OCI-LY7 (cell line): ENCODE measurements around the gene LYRM1. TPM values are rescaled to one million over a fixed set of nuclear protein-coding genes. Genes with fewer than 3 reads are reported as not detected.

Experiments
- BruUV-seq: library from RNA; stranded (reverse); fragments of 400-500 nt; replicated peaks from 2 replicates; lab custom pipeline; 2021; lab: Mats Ljungman, UMichigan
- CTCF ChIA-PET: fragments of 300-600 bp; sonication (Branson Sonifier 250); formaldehyde crosslinking; loops from one replicate; lab custom pipeline; 2022; ENCODE audit warnings: antibody characterized with exemption; ENCODE audit not compliant: unreplicated experiment; lab: Charles Lee
- POLR2A ChIA-PET: fragments of 300-600 bp; sonication (Branson Sonifier 250); formaldehyde crosslinking; loops from one replicate; lab custom pipeline; 2022; ENCODE audit warnings: antibody characterized with exemption; lab: Charles Lee
- DNase-seq: peaks from one replicate; pipeline ENCODE4 v3.0.0-alpha.2; 2015; ENCODE audit warnings: low spot score
- H2AFZ ChIP-seq: fragments of 200-600 bp; sonication (generic), shearing (Covaris generic); 2 replicates; pipeline ENCODE4 v1.6.1; 2014; ENCODE audit warnings: mild to moderate bottlenecking, antibody characterized with exemption, low read length, moderate library complexity
- H3K27ac ChIP-seq: fragments of 200-600 bp; sonication (generic); 2 replicates; pipeline ENCODE4 v1.5.1; 2014; ENCODE audit warnings: mixed run types, low read depth, mild to moderate bottlenecking, moderate library complexity, low read length, inconsistent platforms; ENCODE audit not compliant: poor library complexity, severe bottlenecking
- H3K36me3 ChIP-seq: fragments of 200-600 bp; sonication (generic); 2 replicates; pipeline ENCODE4 v1.6.1; 2014; ENCODE audit warnings: mild to moderate bottlenecking, antibody characterized with exemption, low read length, moderate library complexity, mixed read lengths; ENCODE audit not compliant: insufficient read depth
- H3K4me1 ChIP-seq: fragments of 200-600 bp; sonication (generic); 2 replicates; pipeline ENCODE4 v1.5.1; 2014; ENCODE audit warnings: mild to moderate bottlenecking, low read length; ENCODE audit not compliant: insufficient read depth, poor library complexity, severe bottlenecking
- H3K4me2 ChIP-seq: fragments of 200-600 bp; sonication (generic); 2 replicates; pipeline ENCODE4 v1.6.1; 2014; ENCODE audit warnings: mild to moderate bottlenecking, low read length
- H3K4me3 ChIP-seq: fragments of 200-600 bp; sonication (generic); 2 replicates; pipeline ENCODE4 v1.5.1; 2014; ENCODE audit warnings: mild to moderate bottlenecking, low read depth, low read length; ENCODE audit not compliant: poor library complexity, severe bottlenecking
- H3K79me2 ChIP-seq: fragments of 200-600 bp; sonication (generic); 2 replicates; pipeline ENCODE4 v1.6.1; 2016; ENCODE audit warnings: low read depth, mild to moderate bottlenecking, low read length, moderate library complexity, mixed read lengths; ENCODE audit not compliant: insufficient read depth
- H3K9me2 ChIP-seq: fragments of 200-600 bp; sonication (generic); 2 replicates; pipeline ENCODE4 v1.6.1; 2016; ENCODE audit warnings: mild to moderate bottlenecking, low read length, mixed read lengths; ENCODE audit not compliant: insufficient read depth
- H3K9me3 ChIP-seq: fragments of 200-600 bp; sonication (generic); 2 replicates; pipeline ENCODE4 v1.6.1; 2014; ENCODE audit warnings: mild to moderate bottlenecking, mixed run types, low read length, mixed read lengths
- H4K20me1 ChIP-seq: fragments of 200-600 bp; sonication (generic); 2 replicates; pipeline ENCODE4 v1.6.1; 2014; ENCODE audit warnings: mild to moderate bottlenecking, antibody characterized with exemption, low read length, moderate library complexity, mixed read lengths; ENCODE audit not compliant: insufficient read depth
- CTCF ChIP-seq: fragments of 200-600 bp; sonication (generic); conservative IDR thresholded peaks from 2 replicates; pipeline ENCODE4 v1.5.1; 2014; ENCODE audit warnings: mild to moderate bottlenecking, antibody characterized with exemption, low read length, moderate library complexity, mixed read lengths
- EZH2phosphoT487 ChIP-seq: fragments of 200-600 bp; sonication (generic); IDR thresholded peaks from 2 replicates; pipeline ENCODE4 v1.6.1; 2018; ENCODE audit warnings: low read depth, borderline replicate concordance, mild to moderate bottlenecking, mixed run types, antibody characterized with exemption, low read length, moderate library complexity, mixed read lengths
- intact Hi-C: fragments of 100-400 bp; cut with micrococcal nuclease; formaldehyde crosslinking; loops from one replicate; pipeline ENCODE4 v1.10.0; 2022; ENCODE audit not compliant: unreplicated experiment
- total RNA-seq, 2 experiments: library from RNA; depleted of rRNA in 1 of 2; stranded (reverse); fragments of >200 nt in 1 of 2; shearing (Covaris generic) in 1 of 2; gene quantifications; 2 replicates each; pipeline ENCODE4 v1.2.3, GENCODE V29; 2014 to 2022

The LYRM1 gene
- total RNA-seq, 2 experiments from 2014 or later, result 23.3 to 24.0 TPM

DNA sequence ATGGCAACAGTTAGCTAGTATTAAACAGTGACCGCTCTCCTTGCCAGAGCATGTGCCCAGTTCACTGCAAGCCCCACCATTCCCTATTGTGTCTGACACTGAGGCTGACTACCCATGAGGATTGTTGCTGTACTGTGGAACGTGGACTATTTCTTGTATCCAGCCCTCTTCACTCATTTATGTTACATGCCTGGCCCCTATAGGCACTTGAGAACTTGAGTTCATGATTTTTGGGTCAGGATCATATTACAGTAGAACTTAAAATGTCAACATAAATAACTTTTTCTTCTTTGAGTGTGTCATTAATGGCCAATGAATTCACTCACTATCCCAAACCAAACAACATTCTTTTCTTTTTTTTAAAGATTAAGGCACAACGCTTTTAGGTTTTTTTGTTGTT is 55.7 kb downstream of the LYRM1 start:
- Histone ChIP-seq H3K4me1 (no peaks in the 10 kb centered on the region), H3K4me3 (no peak overlapping the region), H2AFZ (no peak overlapping the region), H3K27ac (no peak overlapping the region), H3K36me3 (no peaks in the 10 kb centered on the region), H3K9me2 (no peaks in the 10 kb centered on the region), H4K20me1 (no peaks in the 10 kb centered on the region), H3K79me2 (no peaks in the 10 kb centered on the region), H3K4me2 (no peak overlapping the region), H3K9me3 (no peaks in the 10 kb centered on the region)
- ChIA-PET POLR2A (no interaction called here), CTCF (no interaction called here)
- DNase-seq, result no peak
- intact Hi-C loops, result no loop called here
- no TSS peak for BruUV-seq
- TF ChIP-seq CTCF, result no peak
- TF ChIP-seq EZH2phosphoT487, result no peak

DNA sequence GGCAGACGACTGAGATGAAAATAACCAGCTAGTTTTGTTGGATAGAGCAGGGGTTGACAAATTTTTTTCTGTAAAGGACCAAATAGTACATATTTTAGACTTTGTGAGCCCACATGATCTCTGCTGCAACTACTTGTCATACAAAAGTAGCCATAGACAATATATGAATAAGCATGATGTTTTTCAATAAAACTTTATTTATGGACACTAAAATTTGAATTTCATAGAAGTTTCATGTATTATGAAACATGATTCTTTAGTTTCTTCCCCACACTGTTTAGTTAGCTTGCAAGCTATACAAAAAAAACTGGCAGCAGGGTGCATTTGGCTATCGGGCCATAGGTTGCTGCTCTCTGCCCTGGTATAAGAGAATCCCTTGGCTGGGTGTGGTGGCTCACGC is 56.6 kb downstream of the LYRM1 start:
- CTCF ChIA-PET, result no interaction called here
- BruUV-seq, result no TSS peak
- POLR2A ChIA-PET, result no interaction called here

GRCh38 chr16:20960899-20961298 is 60.3 kb downstream of the LYRM1 start:
- CTCF ChIA-PET, result no interaction called here
- POLR2A ChIA-PET, result no interaction called here
- Histone ChIP-seq H4K20me1 (no peaks in the 10 kb centered on the region), H3K9me2 (no peaks in the 10 kb centered on the region), H3K4me2 (no peak overlapping the region), H3K27ac (no peak overlapping the region), H3K36me3 (no peaks in the 10 kb centered on the region), H3K79me2 (no peaks in the 10 kb centered on the region), H3K4me1 (no peaks in the 10 kb centered on the region), H3K4me3 (no peak overlapping the region), H2AFZ (no peak overlapping the region), H3K9me3 (no peaks in the 10 kb centered on the region)
- BruUV-seq, result no TSS peak
- TF ChIP-seq EZH2phosphoT487 (no peak), CTCF (no peak)
- DNase-seq, result no peak
- intact Hi-C loops, result no loop called here

More for the DNA sequence above, 56.6 kb downstream of the LYRM1 start:
- intact Hi-C loops, result no loop called here
- Histone ChIP-seq H3K36me3 (no peaks in the 10 kb centered on the region), H3K4me3 (no peak overlapping the region), H3K79me2 (no peaks in the 10 kb centered on the region), H3K27ac (no peak overlapping the region), H2AFZ (no peak overlapping the region), H3K9me3 (no peaks in the 10 kb centered on the region), H4K20me1 (no peaks in the 10 kb centered on the region), H3K9me2 (no peaks in the 10 kb centered on the region), H3K4me1 (no peaks in the 10 kb centered on the region), H3K4me2 (no peak overlapping the region)
- DNase-seq, result no peak
- TF ChIP-seq CTCF (no peak), EZH2phosphoT487 (no peak)
